Measurements from ENCODE around the gene TNNI2. TPM values are rescaled to one million over a fixed set of nuclear protein-coding genes. Genes with fewer than 3 reads are reported as not detected.

TNNI2 gene
- polyA plus RNA-seq, 1 donor from 2014 or later = not detected

DNA sequence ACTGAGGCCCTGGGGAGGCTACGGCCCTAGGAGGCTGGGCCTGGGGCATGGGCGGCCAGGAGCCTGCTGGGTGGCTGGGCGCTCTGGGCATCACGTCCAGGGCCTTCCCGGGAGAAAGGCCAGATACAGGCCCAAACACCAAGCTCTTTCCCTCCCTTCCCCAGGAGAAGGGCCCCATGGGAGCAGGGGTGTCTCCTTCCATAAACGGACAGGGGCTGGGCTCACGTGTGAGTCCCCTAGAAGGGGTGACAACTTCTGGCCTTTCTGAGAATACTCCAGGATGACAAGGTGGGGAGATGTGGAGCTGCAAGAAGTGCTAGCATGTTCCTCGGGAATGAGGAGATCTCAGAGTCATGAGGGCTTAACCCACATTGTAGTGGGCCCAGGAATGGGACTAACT is 23.5 kb upstream of the TNNI2 start:
- no peak overlapping the region for H3K4me2 ChIP-seq (ENCODE audit: low read length)
- no peak overlapping the region for H3K9ac ChIP-seq (ENCODE audit: low read length)
- TF ChIP-seq SMC3 (conservative IDR thresholded peaks at IDR 0.05; ENCODE audit: poor library complexity) (no peak), POLR2AphosphoS5 (IDR thresholded peaks at IDR 0.05) (no peak), TAF1 (IDR thresholded peaks at IDR 0.05; ENCODE audit: low read depth) (no peak), MXI1 (conservative IDR thresholded peaks at IDR 0.05; ENCODE audit: poor library complexity, severe bottlenecking) (no peak), EP300 (conservative IDR thresholded peaks at IDR 0.05; ENCODE audit: poor library complexity, severe bottlenecking) (no peak)
- TF ChIP-seq, protein P1, sequence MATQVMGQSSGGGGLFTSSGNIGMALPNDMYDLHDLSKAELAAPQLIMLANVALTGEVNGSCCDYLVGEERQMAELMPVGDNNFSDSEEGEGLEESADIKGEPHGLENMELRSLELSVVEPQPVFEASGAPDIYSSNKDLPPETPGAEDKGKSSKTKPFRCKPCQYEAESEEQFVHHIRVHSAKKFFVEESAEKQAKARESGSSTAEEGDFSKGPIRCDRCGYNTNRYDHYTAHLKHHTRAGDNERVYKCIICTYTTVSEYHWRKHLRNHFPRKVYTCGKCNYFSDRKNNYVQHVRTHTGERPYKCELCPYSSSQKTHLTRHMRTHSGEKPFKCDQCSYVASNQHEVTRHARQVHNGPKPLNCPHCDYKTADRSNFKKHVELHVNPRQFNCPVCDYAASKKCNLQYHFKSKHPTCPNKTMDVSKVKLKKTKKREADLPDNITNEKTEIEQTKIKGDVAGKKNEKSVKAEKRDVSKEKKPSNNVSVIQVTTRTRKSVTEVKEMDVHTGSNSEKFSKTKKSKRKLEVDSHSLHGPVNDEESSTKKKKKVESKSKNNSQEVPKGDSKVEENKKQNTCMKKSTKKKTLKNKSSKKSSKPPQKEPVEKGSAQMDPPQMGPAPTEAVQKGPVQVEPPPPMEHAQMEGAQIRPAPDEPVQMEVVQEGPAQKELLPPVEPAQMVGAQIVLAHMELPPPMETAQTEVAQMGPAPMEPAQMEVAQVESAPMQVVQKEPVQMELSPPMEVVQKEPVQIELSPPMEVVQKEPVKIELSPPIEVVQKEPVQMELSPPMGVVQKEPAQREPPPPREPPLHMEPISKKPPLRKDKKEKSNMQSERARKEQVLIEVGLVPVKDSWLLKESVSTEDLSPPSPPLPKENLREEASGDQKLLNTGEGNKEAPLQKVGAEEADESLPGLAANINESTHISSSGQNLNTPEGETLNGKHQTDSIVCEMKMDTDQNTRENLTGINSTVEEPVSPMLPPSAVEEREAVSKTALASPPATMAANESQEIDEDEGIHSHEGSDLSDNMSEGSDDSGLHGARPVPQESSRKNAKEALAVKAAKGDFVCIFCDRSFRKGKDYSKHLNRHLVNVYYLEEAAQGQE (IDR thresholded peaks at IDR 0.05; ENCODE audit: borderline replicate concordance) = no peak
- no peak overlapping the region for H3K27ac ChIP-seq (ENCODE audit: low read length)
- H3K79me2 ChIP-seq (replicated peaks; ENCODE audit: insufficient read depth, low read length) = no peaks in the 10 kb centered on the region
- no peaks in the 10 kb centered on the region for H3K36me3 ChIP-seq (ENCODE audit: insufficient read depth, low read length)
- no peaks in the 10 kb centered on the region for H3F3A ChIP-seq (ENCODE audit: insufficient read depth, low read length, poor library complexity, severe bottlenecking)
- H3K4me3 ChIP-seq (ENCODE audit: low read length) = no peak overlapping the region
- no peaks in the 10 kb centered on the region for H4K20me1 ChIP-seq (ENCODE audit: insufficient read depth)
- peaks cover 3% of the 10 kb centered on the region for H3K9me3 ChIP-seq (ENCODE audit: low read length)
- H3K27me3 ChIP-seq (ENCODE audit: insufficient read depth, low read depth, low read length) = no peaks in the 10 kb centered on the region
- no peaks in the 10 kb centered on the region for H3K9me2 ChIP-seq (ENCODE audit: insufficient read depth, low read length)
- no peak overlapping the region for H2AFZ ChIP-seq (ENCODE audit: low read depth, low read length)

DNA sequence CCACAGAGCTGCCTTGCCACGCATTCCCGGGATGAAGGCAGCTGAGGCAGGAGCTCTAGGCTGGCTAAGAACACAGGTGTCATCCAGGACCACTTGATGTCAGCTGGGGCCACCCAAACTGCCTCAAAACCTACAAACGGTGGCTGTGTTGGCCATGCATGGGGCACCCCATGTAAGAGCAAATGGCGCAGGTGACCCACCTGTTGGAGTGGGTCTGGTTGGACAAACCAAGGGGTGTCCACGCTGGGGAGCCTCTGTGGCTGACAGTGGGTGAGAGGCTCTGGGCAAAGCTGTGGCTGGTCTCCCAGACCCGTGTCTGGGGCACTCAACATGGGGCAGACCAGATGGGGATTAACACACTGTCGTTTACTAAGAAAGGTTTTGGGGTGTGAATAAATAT is 23.0 kb upstream of the TNNI2 start:
- no peak overlapping the region for H3K9ac ChIP-seq (ENCODE audit: low read length)
- H3K79me2 ChIP-seq (replicated peaks; ENCODE audit: insufficient read depth, low read length) = no peaks in the 10 kb centered on the region
- TF ChIP-seq RAD21 (conservative IDR thresholded peaks at IDR 0.05) (no peak), MXI1 (conservative IDR thresholded peaks at IDR 0.05; ENCODE audit: poor library complexity, severe bottlenecking) (no peak), POLR2AphosphoS5 (IDR thresholded peaks at IDR 0.05) (no peak), EZH2 (IDR thresholded peaks at IDR 0.05; ENCODE audit: borderline replicate concordance, insufficient read depth, low read length, poor library complexity, severe bottlenecking) (no peak)
- H2AFZ ChIP-seq (ENCODE audit: low read depth, low read length) = no peak overlapping the region
- no peaks in the 10 kb centered on the region for H3K36me3 ChIP-seq (ENCODE audit: insufficient read depth, low read length)
- no peaks in the 10 kb centered on the region for H3K9me2 ChIP-seq (ENCODE audit: insufficient read depth, low read length)
- no peaks in the 10 kb centered on the region for H3K27me3 ChIP-seq (ENCODE audit: insufficient read depth, low read depth, low read length)
- H3K4me3 ChIP-seq (ENCODE audit: low read length) = no peak overlapping the region
- no peak overlapping the region for H3K4me2 ChIP-seq (ENCODE audit: low read length)
- no peak overlapping the region for H3K27ac ChIP-seq (ENCODE audit: low read length)
- H3F3A ChIP-seq (ENCODE audit: insufficient read depth, low read length, poor library complexity, severe bottlenecking) = no peaks in the 10 kb centered on the region
- no peaks in the 10 kb centered on the region for H4K20me1 ChIP-seq (ENCODE audit: insufficient read depth)
- peaks cover 3% of the 10 kb centered on the region for H3K9me3 ChIP-seq (ENCODE audit: low read length)

- Histone ChIP-seq H3K9me3 (ENCODE audit: low read length) (peaks cover 3% of the 10 kb centered on the region), H3K36me3 (ENCODE audit: insufficient read depth, low read length) (no peaks in the 10 kb centered on the region), H3K4me3 (ENCODE audit: low read length) (no peak overlapping the region), H3K9me2 (ENCODE audit: insufficient read depth, low read length) (no peaks in the 10 kb centered on the region), H3K27ac (ENCODE audit: low read length) (no peak overlapping the region), H4K20me1 (ENCODE audit: insufficient read depth) (no peaks in the 10 kb centered on the region), H2AFZ (ENCODE audit: low read depth, low read length) (no peak overlapping the region), H3F3A (ENCODE audit: insufficient read depth, low read length, poor library complexity, severe bottlenecking) (no peaks in the 10 kb centered on the region), H3K79me2 (replicated peaks; ENCODE audit: insufficient read depth, low read length) (no peaks in the 10 kb centered on the region), H3K27me3 (ENCODE audit: insufficient read depth, low read depth, low read length) (no peaks in the 10 kb centered on the region), H3K4me2 (ENCODE audit: low read length) (no peak overlapping the region), H3K9ac (ENCODE audit: low read length) (no peak overlapping the region)
- TF ChIP-seq RAD21 (conservative IDR thresholded peaks at IDR 0.05) (no peak), SMC3 (conservative IDR thresholded peaks at IDR 0.05; ENCODE audit: poor library complexity) (no peak), EZH2 (IDR thresholded peaks at IDR 0.05; ENCODE audit: borderline replicate concordance, insufficient read depth, low read length, poor library complexity, severe bottlenecking) (no peak), CTCF (IDR thresholded peaks at IDR 0.05; ENCODE audit: poor library complexity, severe bottlenecking) (no peak), MXI1 (conservative IDR thresholded peaks at IDR 0.05; ENCODE audit: poor library complexity, severe bottlenecking) (no peak), POLR2AphosphoS5 (IDR thresholded peaks at IDR 0.05) (no peak), EP300 (conservative IDR thresholded peaks at IDR 0.05; ENCODE audit: poor library complexity, severe bottlenecking) (no peak)
- TF ChIP-seq, protein P1 (IDR thresholded peaks at IDR 0.05; ENCODE audit: borderline replicate concordance) = no peak
Measured at GRCh38 chr11:1817000-1817399, 21.8 kb upstream of the TNNI2 start.
